Esophagus squamous epithelium (tissue), 4 donors: ENCODE data around the gene GAK.

ENCODE experiments used
- CTCF ChIP-seq, 6 experiments: fragments of 450-650 bp in 4 of 6; fragments of 200-600 bp in 2 of 6; sonication (generic) in 2 of 6; IDR thresholded peaks; one replicate each; pipeline ENCODE4 v1.5.1; 2016 to 2019; ENCODE audit warnings: antibody characterized with exemption in 6 of 6, mild to moderate bottlenecking in 4 of 6, moderate library complexity in 4 of 6
- POLR2A ChIP-seq, 4 donors: fragments of 450-650 bp; IDR thresholded peaks; one replicate each; pipeline ENCODE4 v1.6.1; 2017; ENCODE audit warnings: antibody characterized with exemption in 4 of 4, mild to moderate bottlenecking in 4 of 4, moderate library complexity in 3 of 4

- TF ChIP-seq CTCF (IDR thresholded peaks at IDR 0.05) (no peak), POLR2A (IDR thresholded peaks at IDR 0.05) (no peak)
Measured at GRCh38 chr4:880684-881405, 51.3 kb downstream of the GAK start.
